RWPE2 (cell line): ENCODE data around the gene RAB3GAP1.

Source experiments
- ATAC-seq: fragments of 200-7000 bp; cut with Tn5 transposase; 3 replicates; pipeline ENCODE4 v1.9.1; 2021; ENCODE audit warnings: low read depth
- DNase-seq: peaks from one replicate; pipeline ENCODE4 v3.0.0-alpha.2; 2020; ENCODE audit warnings: low spot score
- H3K27ac ChIP-seq: fragments of 450-650 bp; 2 replicates; pipeline ENCODE4 v1.5.1; 2017; ENCODE audit warnings: mild to moderate bottlenecking; ENCODE audit not compliant: poor library complexity, severe bottlenecking
- H3K27me3 ChIP-seq: fragments of 250-450 bp; sonication (Bioruptor Pico); 2 replicates; pipeline ENCODE4 v1.5.1; 2021; ENCODE audit warnings: mild to moderate bottlenecking, moderate library complexity; ENCODE audit not compliant: insufficient read depth, poor library complexity, severe bottlenecking
- H3K36me3 ChIP-seq: fragments of 250-450 bp; sonication (Bioruptor Pico); 2 replicates; pipeline ENCODE4 v1.5.1; 2020; ENCODE audit warnings: low read depth, mild to moderate bottlenecking, moderate library complexity
- H3K4me1 ChIP-seq: fragments of 250-450 bp; sonication (Bioruptor Pico); 2 replicates; pipeline ENCODE4 v1.5.1; 2021; ENCODE audit warnings: mild to moderate bottlenecking, moderate library complexity; ENCODE audit not compliant: insufficient read depth, poor library complexity, severe bottlenecking
- H3K4me3 ChIP-seq: fragments of 250-450 bp; sonication (Bioruptor Pico); 2 replicates; pipeline ENCODE4 v1.5.1; 2021; ENCODE audit warnings: mild to moderate bottlenecking, moderate library complexity; ENCODE audit not compliant: severe bottlenecking
- H3K9me3 ChIP-seq: fragments of 250-450 bp; sonication (Bioruptor Pico); 2 replicates; pipeline ENCODE4 v1.5.1; 2021; ENCODE audit warnings: mild to moderate bottlenecking, moderate library complexity; ENCODE audit not compliant: severe bottlenecking
- CTCF ChIP-seq: fragments of 450-650 bp; IDR thresholded peaks from one replicate; pipeline ENCODE4 v1.5.1; 2017; ENCODE audit warnings: mild to moderate bottlenecking, moderate library complexity; ENCODE audit not compliant: poor library complexity, severe bottlenecking

Gene RAB3GAP1

GRCh38 chr2:135212757-135213156 lies 160.7 kb downstream of the RAB3GAP1 start:
- DNase-seq: no peak
- no peak for ATAC-seq
- Histone ChIP-seq H3K9me3 (no peaks in the 10 kb centered on the region), H3K36me3 (peaks cover 5% of the 10 kb centered on the region; the same call in 1 of the 2 replicates), H3K4me3 (no peak overlapping the region), H3K4me1 (no peaks in the 10 kb centered on the region), H3K27ac (no peak overlapping the region), H3K27me3 (no peaks in the 10 kb centered on the region)
- TF ChIP-seq CTCF: no peak

GRCh38 chr2:135218426-135218825 lies 166.3 kb downstream of the RAB3GAP1 start:
- DNase-seq: no peak
- no peaks in the 10 kb centered on the region for H3K4me1 ChIP-seq
- TF ChIP-seq CTCF: no peak
- H3K27ac ChIP-seq: no peak overlapping the region
- no peaks in the 10 kb centered on the region for H3K27me3 ChIP-seq
- no peak for ATAC-seq
- no peaks in the 10 kb centered on the region for H3K9me3 ChIP-seq
- no peak overlapping the region for H3K4me3 ChIP-seq
- H3K36me3 ChIP-seq: peaks cover 5% of the 10 kb centered on the region; the same call in 1 of the 2 replicates

GRCh38 chr2:135219226-135219625 lies 167.1 kb downstream of the RAB3GAP1 start:
- TF ChIP-seq CTCF: no peak
- Histone ChIP-seq H3K9me3 (no peaks in the 10 kb centered on the region), H3K27me3 (no peaks in the 10 kb centered on the region), H3K27ac (no peak overlapping the region), H3K4me3 (no peak overlapping the region), H3K4me1 (no peaks in the 10 kb centered on the region), H3K36me3 (peaks cover 5% of the 10 kb centered on the region; the same call in 1 of the 2 replicates)
- ATAC-seq (no peak), DNase-seq (no peak)
